Activated T-helper 1 cell treated with anti-CD3 and anti-CD28 coated beads, Interleukin-12 subunit alpha, Interleukin-12 subunit beta, Interleukin-2, Interleukin-4 antibody, amounts not matched to agents 30 ng/mL and 10 ng/mL and 1 ng/mL, durations not matched to agents 14 hours and 24 hours and 36 hours (primary cell): ENCODE measurements around the gene TAF9. TPM values are rescaled to one million over a fixed set of nuclear protein-coding genes. Genes with fewer than 3 reads are reported as not detected.
"Not testable (repeated sequence)": the region's sequence is repeated elsewhere in the genome, so short reads cannot be mapped to it uniquely, and the experiment has no call there.

ENCODE experiments used
- DNase-seq: peaks from one replicate; pipeline ENCODE4 v3.0.0; 2021; ENCODE audit warnings: low spot score
- H3K27ac Mint-ChIP-seq: one replicate; pipeline ENCODE4 v1.8.0; 2021; ENCODE audit warnings: mild to moderate bottlenecking, mixed read lengths
- H3K27me3 Mint-ChIP-seq: one replicate; pipeline ENCODE4 v1.8.0; 2022; ENCODE audit warnings: mild to moderate bottlenecking, moderate library complexity, mixed read lengths; ENCODE audit not compliant: insufficient read depth
- H3K36me3 Mint-ChIP-seq: one replicate; pipeline ENCODE4 v1.8.0; 2021; ENCODE audit warnings: low read depth, mixed read lengths
- H3K4me1 Mint-ChIP-seq: one replicate; pipeline ENCODE4 v1.8.0; 2021; ENCODE audit warnings: low read depth, mixed read lengths
- H3K4me3 Mint-ChIP-seq: one replicate; pipeline ENCODE4 v1.8.0; 2021; ENCODE audit warnings: mild to moderate bottlenecking, moderate library complexity, mixed read lengths
- H3K9me3 Mint-ChIP-seq: one replicate; pipeline ENCODE4 v1.8.0; 2021; ENCODE audit warnings: mixed read lengths
- intact Hi-C: fragments of 100-400 bp; cut with micrococcal nuclease; formaldehyde crosslinking; loops from one replicate; pipeline ENCODE4 v1.15.1; 2024
- total RNA-seq: library from RNA; stranded (reverse); gene quantifications from 2 replicates; pipeline ENCODE4 v1.2.3, GENCODE V29; 2022

Gene TAF9
- total RNA-seq, result 60.0 and 65.0 TPM in 2 replicates

GRCh38 chr5:69369340-69370121 is at the start of gene TAF9, which contains the start of the genes AK6 and RAD17:
Gene TAF9 (minus strand): TSS chr5:69369520. CDS start chr5:69365737, 3,783 bp downstream.
Gene AK6 (minus strand): TSS chr5:69369520. CDS start chr5:69369490, 30 bp downstream.
Gene RAD17 (plus strand): TSS chr5:69369818. CDS start chr5:69372209, 2,391 bp downstream.
- Mint-ChIP-seq H3K27ac (peak within 1 kb of the TSS; percentile 98), H3K9me3 (no peaks in the 10 kb centered on the region), H3K4me1 (peaks cover 36% of the 10 kb centered on the region), H3K36me3 (peaks cover 20% of the 10 kb centered on the region), H3K27me3 (no peaks in the 10 kb centered on the region), H3K4me3 (peak within 1 kb of the TSS; percentile 98)
- peak; percentile 87 for DNase-seq
- intact Hi-C loops, result loop anchor here (1.0 to 2.0 kb wide), 7 partner anchors 37 to 327 kb away; partner anchors contain the start of genes CCDC125, CCNB1, CDK7 and CENPH

GRCh38 chr5:69418554-69418953 is 49.2 kb upstream of the TAF9 start:
- Mint-ChIP-seq H3K36me3 (peaks cover 10% of the 10 kb centered on the region), H3K9me3 (no peaks in the 10 kb centered on the region), H3K4me3 (no peak overlapping the region), H3K27ac (no peak overlapping the region), H3K27me3 (peaks cover 4% of the 10 kb centered on the region), H3K4me1 (no peaks in the 10 kb centered on the region)
- no peak for DNase-seq
- intact Hi-C loops, result no loop called here

GRCh38 chr5:69416699-69417098 is 47.4 kb upstream of the TAF9 start:
- no peak for DNase-seq
- H3K27me3 Mint-ChIP-seq, result peaks cover 4% of the 10 kb centered on the region
- no peaks in the 10 kb centered on the region for H3K9me3 Mint-ChIP-seq
- H3K36me3 Mint-ChIP-seq, result peaks cover 11% of the 10 kb centered on the region
- H3K27ac Mint-ChIP-seq, result no peak overlapping the region
- no peaks in the 10 kb centered on the region for H3K4me1 Mint-ChIP-seq
- intact Hi-C loops, result no loop called here
- no peak overlapping the region for H3K4me3 Mint-ChIP-seq

- H3K27ac Mint-ChIP-seq, result no peak overlapping the region
- H3K4me1 Mint-ChIP-seq, result no peaks in the 10 kb centered on the region
- peak overlapping the region; percentile 29 for H3K4me3 Mint-ChIP-seq
- H3K36me3 Mint-ChIP-seq, result peaks cover 15% of the 10 kb centered on the region
- H3K9me3 Mint-ChIP-seq, result no peaks in the 10 kb centered on the region
- intact Hi-C loops, result no loop called here
- DNase-seq, result no peak
- H3K27me3 Mint-ChIP-seq, result peaks cover 4% of the 10 kb centered on the region
Observed at GRCh38 chr5:69416180-69416579, 46.9 kb upstream of the TAF9 start.

GRCh38 chr5:69415584-69415958 is 46.3 kb upstream of the TAF9 start:
- Mint-ChIP-seq H3K4me1 (no peaks in the 10 kb centered on the region), H3K36me3 (peaks cover 15% of the 10 kb centered on the region), H3K27ac (no peak overlapping the region), H3K9me3 (no peaks in the 10 kb centered on the region), H3K27me3 (peaks cover 4% of the 10 kb centered on the region), H3K4me3 (peak overlapping the region; percentile 65)
- intact Hi-C loops, result no loop called here
- DNase-seq, result no peak

GRCh38 chr5:69414885-69415583 is 45.7 kb upstream of the TAF9 start, which contains the start of gene MARVELD2:
Gene MARVELD2 (plus strand): TSS chr5:69415116. CDS start chr5:69419386, 4,270 bp downstream.
- peaks cover 15% of the 10 kb centered on the region for H3K36me3 Mint-ChIP-seq
- H3K27ac Mint-ChIP-seq, result no peak within 1 kb of the TSS
- intact Hi-C loops, result no loop called here
- no peaks in the 10 kb centered on the region for H3K4me1 Mint-ChIP-seq
- H3K4me3 Mint-ChIP-seq, result peak within 1 kb of the TSS; percentile 65
- H3K9me3 Mint-ChIP-seq, result no peaks in the 10 kb centered on the region
- DNase-seq, result no peak
- H3K27me3 Mint-ChIP-seq, result peaks cover 4% of the 10 kb centered on the region

- Mint-ChIP-seq H3K9me3 (no peaks in the 10 kb centered on the region), H3K36me3 (peaks cover 27% of the 10 kb centered on the region)
Observed at GRCh38 chr5:69404659-69405330, 35.5 kb upstream of the TAF9 start.

GRCh38 chr5:69378376-69378775 is 9.1 kb upstream of the TAF9 start:
- Mint-ChIP-seq H3K4me3 (no peak overlapping the region), H3K9me3 (no peaks in the 10 kb centered on the region), H3K36me3 (peaks cover 19% of the 10 kb centered on the region), H3K27ac (no peak overlapping the region), H3K4me1 (no peaks in the 10 kb centered on the region), H3K27me3 (no peaks in the 10 kb centered on the region)
- DNase-seq, result no peak
- intact Hi-C loops, result no loop called here

More at GRCh38 chr5:69404659-69405330, 35.5 kb upstream of the TAF9 start:
- Mint-ChIP-seq H3K4me3 (no peak overlapping the region), H3K27me3 (no peaks in the 10 kb centered on the region), H3K4me1 (no peaks in the 10 kb centered on the region), H3K27ac (no peak overlapping the region)
- intact Hi-C loops, result no loop called here
- DNase-seq, result no peak

GRCh38 chr5:69374911-69375446 is 5.7 kb upstream of the TAF9 start:
- no peaks in the 10 kb centered on the region for H3K9me3 Mint-ChIP-seq
- DNase-seq, result no peak
- H3K4me1 Mint-ChIP-seq, result peaks cover 12% of the 10 kb centered on the region
- no peak overlapping the region for H3K27ac Mint-ChIP-seq
- no peaks in the 10 kb centered on the region for H3K27me3 Mint-ChIP-seq
- H3K4me3 Mint-ChIP-seq, result no peak overlapping the region
- H3K36me3 Mint-ChIP-seq, result peaks cover 17% of the 10 kb centered on the region
- intact Hi-C loops, result no loop called here

- no peak overlapping the region for H3K4me3 Mint-ChIP-seq
- no peak for DNase-seq
- no peaks in the 10 kb centered on the region for H3K9me3 Mint-ChIP-seq
- H3K27me3 Mint-ChIP-seq, result no peaks in the 10 kb centered on the region
- no peak overlapping the region for H3K27ac Mint-ChIP-seq
- intact Hi-C loops, result no loop called here
- H3K36me3 Mint-ChIP-seq, result peaks cover 16% of the 10 kb centered on the region
- H3K4me1 Mint-ChIP-seq, result peaks cover 21% of the 10 kb centered on the region
Observed at GRCh38 chr5:69372394-69372793, 3.1 kb upstream of the TAF9 start.

- H3K27me3 Mint-ChIP-seq, intact Hi-C loops, DNase-seq, H3K9me3 Mint-ChIP-seq: not testable (repeated sequence)
- H3K27ac Mint-ChIP-seq, result peak overlapping the region; percentile 98
- peaks cover 13% of the 10 kb centered on the region for H3K36me3 Mint-ChIP-seq
- H3K4me3 Mint-ChIP-seq, result peak overlapping the region; percentile 94
- H3K4me1 Mint-ChIP-seq, result peaks cover 31% of the 10 kb centered on the region
Observed at GRCh38 chr5:69370335-69370734, 1.0 kb upstream of the TAF9 start.
